H1 (cell line): ENCODE measurements around the gene GRIK2. TPM values are rescaled to one million over a fixed set of nuclear protein-coding genes. Genes with fewer than 3 reads are reported as not detected.

Experiments used
- CTCF ChIA-PET: fragments of 300-600 bp; sonication (Branson Sonifier 250); formaldehyde crosslinking; loops from one replicate; lab custom pipeline; 2021; ENCODE audit not compliant: partially characterized antibody; lab: Charles Lee
- POLR2A ChIA-PET: fragments of 300-600 bp; sonication (Branson Sonifier 250); formaldehyde crosslinking; loops from one replicate; lab custom pipeline; 2021; ENCODE audit warnings: inconsistent platforms; ENCODE audit not compliant: partially characterized antibody; lab: Charles Lee
- DNase-seq, 2 experiments: peaks; one replicate each; pipeline versions ENCODE4 v3.0.0 to v3.0.0-alpha.2; 2010 to 2022; ENCODE audit warnings: low spot score in 2 of 2, low read depth in 1 of 2, mixed read lengths in 1 of 2
- FAIRE-seq: peaks from 2 replicates; lab custom pipeline; 2011; peaks lifted over from hg19 to GRCh38; lab: Jason Lieb, UNC
- H2AFZ ChIP-seq: 2 replicates; pipeline ENCODE4 v1.8.1; 2012; ENCODE audit warnings: low read length, inconsistent platforms
- H2AK5ac ChIP-seq: 2 replicates; pipeline ENCODE4 v1.6.1; 2013; ENCODE audit warnings: low read depth, low read length
- H2BK120ac ChIP-seq: replicated peaks from 2 replicates; pipeline ENCODE3; 2013; ENCODE audit warnings: low read depth, low read length, inconsistent platforms
- H2BK12ac ChIP-seq: 2 replicates; pipeline ENCODE4 v1.6.1; 2013; ENCODE audit warnings: low read depth, low read length
- H2BK15ac ChIP-seq: 2 replicates; pipeline ENCODE4 v1.6.1; 2013; ENCODE audit warnings: low read length
- H2BK20ac ChIP-seq: 2 replicates; pipeline ENCODE4 v1.6.1; 2013; ENCODE audit warnings: low read length
- H2BK5ac ChIP-seq: 2 replicates; pipeline ENCODE4 v1.6.1; 2013; ENCODE audit warnings: low read depth, low read length
- H3K14ac ChIP-seq: 2 replicates; pipeline ENCODE4 v1.6.1; 2013; ENCODE audit warnings: inconsistent platforms; ENCODE audit not compliant: insufficient read length
- H3K18ac ChIP-seq: 2 replicates; pipeline ENCODE4 v1.6.1; 2013; ENCODE audit warnings: low read length; ENCODE audit errors: extremely low read depth
- H3K23ac ChIP-seq: 2 replicates; pipeline ENCODE4 v1.6.1; 2013; ENCODE audit warnings: inconsistent platforms; ENCODE audit not compliant: insufficient read length
- H3K23me2 ChIP-seq: 2 replicates; pipeline ENCODE4 v1.6.1; 2013; ENCODE audit warnings: low read depth, low read length
- H3K27ac ChIP-seq: 2 replicates; pipeline ENCODE4 v1.6.1; 2011; ENCODE audit warnings: low read depth, low read length, inconsistent platforms
- H3K27me3 ChIP-seq, 4 experiments: replicated peaks in 1 of 4; 1 replicate in 1 of 4; 2 replicates in 3 of 4; pipeline versions ENCODE4 v1.6.1 to v1.8.1; 2011 to 2013; ENCODE audit warnings: low read length in 3 of 4, mild to moderate bottlenecking in 3 of 4, inconsistent platforms in 2 of 4, mixed read lengths in 2 of 4, moderate library complexity in 1 of 4; ENCODE audit not compliant: control insufficient read depth in 3 of 4, insufficient read depth in 3 of 4; ENCODE audit errors: extremely low read depth in 1 of 4
- H3K36me3 ChIP-seq, 4 experiments: 2 replicates each; pipeline versions ENCODE4 v1.6.1 to v1.8.1; 2011 to 2013; ENCODE audit warnings: mild to moderate bottlenecking in 4 of 4, low read length in 3 of 4, moderate library complexity in 2 of 4, control low read depth in 1 of 4, inconsistent platforms in 1 of 4; ENCODE audit not compliant: insufficient read depth in 4 of 4, control insufficient read depth in 2 of 4
- H3K4ac ChIP-seq: replicated peaks from 2 replicates; pipeline ENCODE3; 2013; ENCODE audit warnings: low read length, low read depth, mixed read lengths, inconsistent platforms; ENCODE audit not compliant: insufficient read length
- H3K4me1 ChIP-seq, 4 experiments: replicated peaks in 1 of 4; 1 replicate in 1 of 4; 2 replicates in 3 of 4; pipeline versions ENCODE4 v1.6.1 to v1.8.1; 2011 to 2013; ENCODE audit warnings: low read length in 3 of 4, inconsistent platforms in 2 of 4, mixed read lengths in 1 of 4; ENCODE audit not compliant: insufficient read depth in 4 of 4, control insufficient read depth in 3 of 4
- H3K4me2 ChIP-seq, 2 experiments: 2 replicates each; pipeline versions ENCODE4 v1.6.1 to v1.8.1; 2011 to 2013; ENCODE audit warnings: low read depth in 2 of 2, low read length in 2 of 2, control low read depth in 1 of 2, inconsistent platforms in 1 of 2, mild to moderate bottlenecking in 1 of 2; ENCODE audit not compliant: insufficient read depth in 1 of 2
- H3K4me3 ChIP-seq, 4 experiments: fragments of 200-600, 300-600 bp in 1 of 4; sonication (generic), shearing (Covaris generic), sonication (Bioruptor Twin) in 1 of 4; 2 replicates each; pipeline versions ENCODE4 v1.5.1 to v1.8.1; 2011 to 2016; ENCODE audit warnings: low read length in 4 of 4, low read depth in 3 of 4, control low read depth in 2 of 4, inconsistent platforms in 2 of 4, mild to moderate bottlenecking in 2 of 4, mixed read lengths in 1 of 4, moderate library complexity in 1 of 4; ENCODE audit not compliant: insufficient read depth in 2 of 4; ENCODE audit errors: extremely low read depth in 1 of 4
- H3K56ac ChIP-seq: replicated peaks from 2 replicates; pipeline ENCODE3; 2013; ENCODE audit warnings: low read depth, mild to moderate bottlenecking, mixed read lengths, low read length, inconsistent platforms; ENCODE audit not compliant: insufficient read length
- H3K79me1 ChIP-seq: 2 replicates; pipeline ENCODE4 v1.6.1; 2013; ENCODE audit warnings: low read depth, low read length, control low read depth
- H3K79me2 ChIP-seq, 2 experiments: 2 replicates each; pipeline versions ENCODE4 v1.6.1 to v1.8.1; 2012 to 2013; ENCODE audit warnings: low read length in 2 of 2, mild to moderate bottlenecking in 2 of 2, inconsistent platforms in 1 of 2; ENCODE audit not compliant: insufficient read depth in 2 of 2, control insufficient read depth in 1 of 2
- H3K9ac ChIP-seq, 4 experiments: replicated peaks in 1 of 4; 1 replicate in 1 of 4; 2 replicates in 3 of 4; pipeline versions ENCODE4 v1.6.1 to v1.8.1; 2011 to 2013; ENCODE audit warnings: low read depth in 3 of 4, low read length in 3 of 4, control low read depth in 2 of 4, mild to moderate bottlenecking in 2 of 4, moderate library complexity in 2 of 4, inconsistent platforms in 1 of 4; ENCODE audit errors: extremely low read depth in 1 of 4
- H3K9me3 ChIP-seq, 2 experiments: 2 replicates each; pipeline versions ENCODE4 v1.6.1 to v1.8.1; 2012 to 2013; ENCODE audit warnings: mild to moderate bottlenecking in 2 of 2, moderate library complexity in 2 of 2, control low read depth in 1 of 2, inconsistent platforms in 1 of 2, low read depth in 1 of 2, low read length in 1 of 2, mixed read lengths in 1 of 2; ENCODE audit not compliant: insufficient read depth in 2 of 2
- H4K20me1 ChIP-seq, 2 experiments: replicated peaks in 1 of 2; 2 replicates each; pipeline versions ENCODE3 to v1.8.1; 2011 to 2013; ENCODE audit warnings: inconsistent platforms in 2 of 2, low read length in 2 of 2, mild to moderate bottlenecking in 1 of 2; ENCODE audit not compliant: insufficient read depth in 2 of 2, control insufficient read depth in 1 of 2
- H4K5ac ChIP-seq: 2 replicates; pipeline ENCODE4 v1.6.1; 2013; ENCODE audit warnings: low read length, low read depth, mixed read lengths, inconsistent platforms; ENCODE audit not compliant: insufficient read length
- H4K8ac ChIP-seq: 2 replicates; pipeline ENCODE4 v1.8.0; 2013; ENCODE audit warnings: mild to moderate bottlenecking, moderate library complexity, low read length, inconsistent platforms; ENCODE audit not compliant: insufficient read depth; ENCODE audit errors: extremely low read depth
- H4K91ac ChIP-seq: replicated peaks from 2 replicates; pipeline ENCODE3; 2013; ENCODE audit warnings: low read length, mixed read lengths, inconsistent platforms; ENCODE audit not compliant: insufficient read length
- ASH2L ChIP-seq: fragments of 200-600, 300-600 bp; sonication (generic); IDR thresholded peaks from one replicate; pipeline ENCODE4 v1.7.1; 2017; ENCODE audit warnings: low read length
- ATF2 ChIP-seq: IDR thresholded peaks from 2 replicates; pipeline ENCODE4 v1.6.1; 2012; ENCODE audit warnings: low read length, inconsistent platforms
- CREB1 ChIP-seq: IDR thresholded peaks from 2 replicates; pipeline ENCODE4 v1.6.1; 2012; ENCODE audit warnings: inconsistent platforms
- E2F6 ChIP-seq: IDR thresholded peaks from 2 replicates; pipeline ENCODE4 v1.6.1; 2012; ENCODE audit warnings: inconsistent platforms
- GABPA ChIP-seq: IDR thresholded peaks from 2 replicates; pipeline ENCODE4 v1.6.1; 2011; ENCODE audit warnings: mild to moderate bottlenecking, low read length, moderate library complexity, borderline replicate concordance; ENCODE audit not compliant: insufficient read depth
- HDAC6 ChIP-seq: IDR thresholded peaks from one replicate; pipeline ENCODE4 v1.7.1; 2012; ENCODE audit warnings: low read depth, mild to moderate bottlenecking, inconsistent platforms, low read length, moderate library complexity
- JUND ChIP-seq: IDR thresholded peaks from 2 replicates; pipeline ENCODE4 v1.6.1; 2011; ENCODE audit warnings: mild to moderate bottlenecking, improper control_type of control experiment, low read length
- MAFK ChIP-seq: IDR thresholded peaks from 2 replicates; pipeline ENCODE4 v1.6.1; 2012; ENCODE audit warnings: low read depth, mild to moderate bottlenecking, improper control_type of control experiment, low read length
- RAD21 ChIP-seq, 2 experiments: IDR thresholded peaks in 1 of 2; conservative IDR thresholded peaks in 1 of 2; 2 replicates each; pipeline ENCODE4 v1.6.1; 2011; ENCODE audit warnings: low read depth in 2 of 2, low read length in 2 of 2, improper control_type of control experiment in 1 of 2, inconsistent platforms in 1 of 2, mild to moderate bottlenecking in 1 of 2, moderate library complexity in 1 of 2
- RBBP5 ChIP-seq: IDR thresholded peaks from 2 replicates; pipeline ENCODE4 v1.7.1; 2012; ENCODE audit warnings: low read depth, mild to moderate bottlenecking, inconsistent platforms, low read length, moderate library complexity, borderline replicate concordance
- SIX5 ChIP-seq: IDR thresholded peaks from 2 replicates; pipeline ENCODE4 v1.6.1; 2011; ENCODE audit warnings: mild to moderate bottlenecking, low read depth, low read length
- SP1 ChIP-seq: IDR thresholded peaks from 2 replicates; pipeline ENCODE4 v1.6.1; 2011; ENCODE audit warnings: low read depth, low read length
- SP2 ChIP-seq: IDR thresholded peaks from 2 replicates; pipeline ENCODE4 v1.6.1; 2012; ENCODE audit warnings: mild to moderate bottlenecking, low read length, inconsistent platforms
- SP4 ChIP-seq: IDR thresholded peaks from 2 replicates; pipeline ENCODE4 v1.6.1; 2012; ENCODE audit warnings: low read length, inconsistent platforms
- TEAD4 ChIP-seq: IDR thresholded peaks from 2 replicates; pipeline ENCODE4 v1.6.1; 2012; ENCODE audit warnings: low read depth, low read length, inconsistent platforms, mixed read lengths
- polyA plus RNA-seq, 7 experiments: library from polyadenylated mRNA; depleted of rRNA in 3 of 7; stranded (reverse) in 5 of 7; unstranded in 2 of 7; fragments of >200 nt in 5 of 7; fragments of 200-250 nt in 2 of 7; gene quantifications; 1 replicate in 5 of 7; 2 replicates in 1 of 7; 4 replicates in 1 of 7; pipeline versions ENCODE4 v1.2.1 to v1.2.3, GENCODE V29; 2011 to 2013; ENCODE audit warnings: missing spikeins in 2 of 7, mixed read lengths in 2 of 7
- total RNA-seq: library from RNA; stranded (reverse); fragmentation: NEBNext Ultra II Directional; extraction: Animal tissue kit (Norgen Biotek cat#: 25700); gene quantifications from 2 replicates; pipeline ENCODE4 v1.2.1, GENCODE V29; 2021

The GRIK2 gene
- total and polyA plus RNA-seq, 2 of the 8 experiments (the other 6 are each of a cell fraction or from before 2014, with no cell fraction given), result 1.8 to 2.2 TPM

- no peaks in the 10 kb centered on the region for H4K20me1 ChIP-seq
- H3K56ac ChIP-seq, result no peak overlapping the region
- H3K18ac ChIP-seq, result no peak overlapping the region
- H3K23ac ChIP-seq, result no peak overlapping the region
- no peak overlapping the region for H2BK15ac ChIP-seq
- H2BK12ac ChIP-seq, result no peak overlapping the region
- H3K27ac ChIP-seq, result no peak overlapping the region
- H3K4me2 ChIP-seq, result no peak overlapping the region
- no peaks in the 10 kb centered on the region for H3K4me1 ChIP-seq
- FAIRE-seq (no peak), DNase-seq (no peak)
- no peaks in the 10 kb centered on the region for H3K9me3 ChIP-seq
- H2BK120ac ChIP-seq, result no peak overlapping the region
- no peaks in the 10 kb centered on the region for H3K36me3 ChIP-seq
- no peak overlapping the region for H2BK5ac ChIP-seq
- no peak overlapping the region for H3K9ac ChIP-seq
- H3K27me3 ChIP-seq, result no peaks in the 10 kb centered on the region
- no peak overlapping the region for H3K4me3 ChIP-seq
- no peak overlapping the region for H2BK20ac ChIP-seq
- H2AK5ac ChIP-seq, result no peak overlapping the region
- no peak overlapping the region for H4K5ac ChIP-seq
- no peak overlapping the region for H2AFZ ChIP-seq
- no peak overlapping the region for H4K8ac ChIP-seq
- no peaks in the 10 kb centered on the region for H3K79me1 ChIP-seq
- H3K14ac ChIP-seq, result no peak overlapping the region
- H3K79me2 ChIP-seq, result no peaks in the 10 kb centered on the region
- CTCF ChIA-PET, result no interaction called here
- H3K4ac ChIP-seq, result no peak overlapping the region
- POLR2A ChIA-PET, result no interaction called here
- H4K91ac ChIP-seq, result no peak overlapping the region
- H3K23me2 ChIP-seq, result no peaks in the 10 kb centered on the region
- TF ChIP-seq RAD21 (IDR thresholded peaks at IDR 0.05 in 1 of 2, conservative IDR thresholded peaks at IDR 0.05 in 1 of 2; ENCODE audit: low read depth in 2 of 2, low read length in 2 of 2) (no peak), TEAD4 (no peak), ASH2L (no peak), E2F6 (no peak), GABPA (no peak), HDAC6 (no peak), ATF2 (no peak), SP1 (no peak), MAFK (no peak), RBBP5 (no peak), JUND (no peak), SP2 (no peak), CREB1 (no peak), SIX5 (no peak), SP4 (no peak)
Observed at GRCh38 chr6:101811108-101811507, 417.6 kb downstream of the GRIK2 start.
